Tibial nerve (tissue), 4 donors: ENCODE measurements around the gene DVL2.

Experiments
- EP300 ChIP-seq, 2 donors: sonication (generic); formaldehyde crosslinking; IDR thresholded peaks; one replicate each; pipeline ENCODE4 v1.6.1; 2017; ENCODE audit warnings: antibody characterized with exemption in 2 of 2, mild to moderate bottlenecking in 1 of 2
- POLR2A ChIP-seq, 2 donors: fragments of 450-650 bp; IDR thresholded peaks; one replicate each; pipeline ENCODE4 v1.6.1; 2017; ENCODE audit warnings: antibody characterized with exemption in 2 of 2, mild to moderate bottlenecking in 2 of 2, moderate library complexity in 2 of 2
- TF ChIP-seq, protein P1 (sequence below), 5 experiments: fragments of 200-600 bp in 3 of 5; fragments of 450-650 bp in 2 of 5; sonication (generic) in 3 of 5; IDR thresholded peaks; one replicate each; pipeline ENCODE4 v1.5.1; 2016 to 2019; ENCODE audit warnings: antibody characterized with exemption in 5 of 5, mild to moderate bottlenecking in 3 of 5, moderate library complexity in 2 of 5

DNA sequence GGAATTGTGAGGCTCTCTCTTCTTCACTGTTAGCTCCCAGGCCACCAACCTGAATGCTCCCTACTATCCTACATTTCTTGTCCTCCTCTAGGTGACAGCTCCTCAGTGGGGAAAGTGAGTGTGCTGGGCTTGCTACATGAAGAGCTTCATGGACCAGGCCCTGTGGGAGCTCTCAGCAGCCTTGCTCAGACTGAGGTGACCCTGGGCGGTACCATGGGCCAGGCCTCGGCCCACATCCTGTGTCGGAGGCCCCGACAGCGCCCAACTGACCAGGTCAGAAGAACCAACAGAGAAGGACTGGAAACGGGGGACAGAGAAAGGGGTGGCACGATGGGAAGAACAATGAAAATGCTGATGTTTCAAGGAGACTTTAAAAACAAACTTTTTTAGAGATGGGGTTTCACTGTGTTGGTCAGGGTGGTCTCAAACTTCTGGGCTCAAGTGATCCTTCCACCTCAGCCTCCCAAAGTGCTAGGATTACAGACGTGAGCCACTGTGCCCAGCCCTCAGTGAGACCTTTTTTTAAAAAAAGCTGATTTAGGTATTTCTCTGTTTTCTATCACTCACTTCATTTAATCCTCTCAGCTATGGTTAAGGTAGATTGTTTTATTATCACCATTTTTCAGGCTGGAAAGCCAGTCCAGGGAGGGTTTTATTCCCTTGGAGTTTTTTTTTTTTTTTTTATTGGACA lies 22.6 kb upstream of the DVL2 start:
- TF ChIP-seq, protein P1, sequence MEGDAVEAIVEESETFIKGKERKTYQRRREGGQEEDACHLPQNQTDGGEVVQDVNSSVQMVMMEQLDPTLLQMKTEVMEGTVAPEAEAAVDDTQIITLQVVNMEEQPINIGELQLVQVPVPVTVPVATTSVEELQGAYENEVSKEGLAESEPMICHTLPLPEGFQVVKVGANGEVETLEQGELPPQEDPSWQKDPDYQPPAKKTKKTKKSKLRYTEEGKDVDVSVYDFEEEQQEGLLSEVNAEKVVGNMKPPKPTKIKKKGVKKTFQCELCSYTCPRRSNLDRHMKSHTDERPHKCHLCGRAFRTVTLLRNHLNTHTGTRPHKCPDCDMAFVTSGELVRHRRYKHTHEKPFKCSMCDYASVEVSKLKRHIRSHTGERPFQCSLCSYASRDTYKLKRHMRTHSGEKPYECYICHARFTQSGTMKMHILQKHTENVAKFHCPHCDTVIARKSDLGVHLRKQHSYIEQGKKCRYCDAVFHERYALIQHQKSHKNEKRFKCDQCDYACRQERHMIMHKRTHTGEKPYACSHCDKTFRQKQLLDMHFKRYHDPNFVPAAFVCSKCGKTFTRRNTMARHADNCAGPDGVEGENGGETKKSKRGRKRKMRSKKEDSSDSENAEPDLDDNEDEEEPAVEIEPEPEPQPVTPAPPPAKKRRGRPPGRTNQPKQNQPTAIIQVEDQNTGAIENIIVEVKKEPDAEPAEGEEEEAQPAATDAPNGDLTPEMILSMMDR (IDR thresholded peaks at IDR 0.05) = no peak
- no peak for TF ChIP-seq POLR2A (IDR thresholded peaks at IDR 0.05)
- no peak for TF ChIP-seq EP300 (IDR thresholded peaks at IDR 0.05)
